DMS79 (cell line): ENCODE data around the gene PTER.
A peak's percentile ranks its signal among the peaks of the same experiment; 100 is the strongest.

Experiments
- DNase-seq: peaks from one replicate; lab custom pipeline; 2025; lab: John Stamatoyannopoulos, UW

PTER gene, protein sequence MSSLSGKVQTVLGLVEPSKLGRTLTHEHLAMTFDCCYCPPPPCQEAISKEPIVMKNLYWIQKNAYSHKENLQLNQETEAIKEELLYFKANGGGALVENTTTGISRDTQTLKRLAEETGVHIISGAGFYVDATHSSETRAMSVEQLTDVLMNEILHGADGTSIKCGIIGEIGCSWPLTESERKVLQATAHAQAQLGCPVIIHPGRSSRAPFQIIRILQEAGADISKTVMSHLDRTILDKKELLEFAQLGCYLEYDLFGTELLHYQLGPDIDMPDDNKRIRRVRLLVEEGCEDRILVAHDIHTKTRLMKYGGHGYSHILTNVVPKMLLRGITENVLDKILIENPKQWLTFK

DNA sequence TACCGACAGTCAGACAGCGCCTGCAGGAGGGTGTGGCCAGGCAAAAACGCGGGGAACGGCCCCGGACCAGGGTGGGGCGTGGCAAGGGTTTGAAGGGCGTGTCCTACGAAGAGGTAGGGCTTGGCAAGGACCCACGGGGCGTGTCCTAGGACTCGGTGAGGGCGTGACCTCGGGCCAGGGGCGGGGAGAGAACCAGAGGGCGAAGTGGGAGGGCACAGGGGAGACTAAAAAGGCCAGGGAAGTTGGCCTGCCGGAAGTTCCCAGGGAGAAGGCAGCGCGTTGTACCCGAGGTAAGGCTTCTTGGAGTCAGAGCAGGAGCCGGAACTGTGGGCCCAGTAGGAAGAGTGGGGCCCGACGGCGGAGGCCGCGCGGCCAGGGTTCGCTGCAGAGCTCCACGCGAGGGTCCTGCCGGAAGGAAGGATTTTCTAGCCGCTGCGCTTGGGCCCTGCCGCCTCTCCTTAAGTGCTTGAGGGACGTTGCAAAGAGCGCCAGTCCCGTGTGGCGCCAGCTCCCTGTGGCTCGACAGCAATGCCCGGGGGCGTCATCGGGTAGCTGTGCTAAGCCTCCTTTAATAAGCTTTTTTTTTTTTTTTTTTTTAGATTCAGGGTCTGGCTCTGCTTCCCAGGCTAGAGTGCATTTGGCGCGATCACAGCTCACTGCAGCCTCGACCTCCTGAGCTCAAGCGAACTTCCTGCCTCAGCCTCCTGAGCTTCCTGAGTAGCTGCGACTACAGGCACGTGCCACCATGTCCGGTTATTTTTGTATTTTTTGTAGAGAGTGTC is at the start of gene PTER:
TSS of gene PTER (plus strand) at position 253 of the 782 bp plus-strand sequence. CDS start 47,375 bp downstream, outside the sequence.
- DNase-seq = peak; percentile 36

DNA sequence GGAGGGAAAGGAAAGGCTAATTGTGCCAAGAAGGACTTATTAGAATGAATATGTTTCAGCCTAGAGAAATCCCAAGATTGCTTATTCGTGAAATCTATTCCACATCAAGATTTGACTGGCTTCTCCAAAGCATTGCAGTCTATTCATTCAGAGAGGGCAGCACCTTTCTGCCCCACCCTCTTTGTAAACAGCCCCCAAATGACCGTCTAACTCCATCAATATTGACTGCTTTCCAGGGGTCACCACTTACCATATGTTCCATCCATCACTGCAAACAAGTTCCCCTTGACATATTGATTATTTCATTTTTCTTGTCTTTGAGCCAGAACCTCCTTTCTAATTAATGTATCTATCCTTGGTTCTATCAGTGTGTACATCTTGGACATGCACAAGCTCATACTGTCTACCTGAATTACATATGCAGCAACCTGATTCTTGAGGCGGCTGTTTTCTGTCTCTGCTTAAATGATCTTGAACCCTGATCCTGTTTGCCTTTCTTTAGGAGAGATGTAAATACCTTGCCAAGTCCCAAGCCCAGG is 44.2 kb upstream of the PTER start:
- DNase-seq = no peak

GRCh38 chr10:16393271-16393858 is 43.4 kb upstream of the PTER start:
- DNase-seq = no peak

DNA sequence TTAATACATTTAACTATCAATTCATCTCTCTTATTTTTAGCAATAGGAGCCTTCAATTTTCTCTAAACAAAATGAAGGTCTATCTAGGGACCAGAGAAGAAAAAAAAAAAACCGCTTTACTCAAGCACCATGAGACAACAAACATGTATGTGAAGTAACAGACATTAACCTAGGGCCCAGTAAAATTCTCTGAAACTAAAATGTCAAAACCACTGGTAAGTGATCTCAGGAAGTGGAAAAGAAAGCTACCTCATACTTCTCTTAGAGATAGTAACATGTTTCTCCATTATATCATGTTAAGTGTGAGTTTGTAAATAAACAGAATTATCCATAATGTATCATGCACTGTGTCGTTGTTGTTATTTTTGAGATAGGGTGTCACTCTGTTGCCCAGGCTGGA is 35.4 kb upstream of the PTER start:
- no peak for DNase-seq

DNA sequence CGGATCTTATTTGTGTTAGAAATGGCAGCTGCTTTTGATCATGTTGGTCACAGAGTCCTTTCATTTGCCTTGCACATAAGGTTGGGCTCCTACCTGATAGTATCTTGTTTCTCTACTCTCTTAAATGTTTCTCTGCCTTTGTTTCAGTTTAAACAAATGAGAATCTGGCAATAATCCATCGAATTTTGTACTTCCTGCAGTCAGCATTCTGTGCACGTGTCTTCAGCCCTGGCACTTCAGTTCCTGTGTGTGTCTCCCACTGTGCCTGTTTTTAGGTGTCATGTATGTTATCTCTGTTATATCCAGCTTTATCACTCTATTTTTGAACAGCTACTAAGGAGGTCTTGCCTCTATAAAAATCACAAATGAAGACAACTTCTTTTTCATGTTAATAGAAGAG is 28.4 kb upstream of the PTER start:
- no peak for DNase-seq

- DNase-seq = no peak
These were observed 19.5 kb upstream of the PTER start for GRCh38 chr10:16417341-16417740.

- no peak for DNase-seq
These were observed 13.2 kb upstream of the PTER start for GRCh38 chr10:16423599-16423998.

- no peak for DNase-seq
These were observed 11.4 kb upstream of the PTER start for GRCh38 chr10:16425449-16425848.

- DNase-seq = no peak
These were observed 7.3 kb upstream of the PTER start for GRCh38 chr10:16429539-16429938.

DNA sequence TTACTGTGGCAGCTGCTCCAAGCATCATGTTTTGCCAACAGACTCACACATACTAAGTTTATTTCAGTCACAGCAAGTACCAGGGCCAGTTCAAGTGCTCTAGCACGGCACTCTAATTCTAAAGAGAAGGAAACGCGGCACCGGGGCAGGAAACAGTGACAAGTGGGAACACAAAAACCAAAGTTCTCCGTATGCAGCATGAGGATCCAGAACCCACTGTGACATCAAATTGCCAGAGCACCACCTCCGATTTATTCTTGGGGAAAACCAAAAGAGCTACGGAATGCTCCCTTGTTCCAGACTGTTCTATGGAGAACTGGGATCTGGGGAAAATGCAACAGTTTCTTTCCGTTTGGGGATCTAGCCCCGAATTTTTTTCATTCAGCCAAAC is 448 bp upstream of the PTER start:
- no peak for DNase-seq

- no peak for DNase-seq
These were observed 707 bp downstream of the PTER start for GRCh38 chr10:16437540-16437894.

- DNase-seq = no peak
These were observed 2.5 kb downstream of the PTER start for GRCh38 chr10:16439295-16439694.

DNA sequence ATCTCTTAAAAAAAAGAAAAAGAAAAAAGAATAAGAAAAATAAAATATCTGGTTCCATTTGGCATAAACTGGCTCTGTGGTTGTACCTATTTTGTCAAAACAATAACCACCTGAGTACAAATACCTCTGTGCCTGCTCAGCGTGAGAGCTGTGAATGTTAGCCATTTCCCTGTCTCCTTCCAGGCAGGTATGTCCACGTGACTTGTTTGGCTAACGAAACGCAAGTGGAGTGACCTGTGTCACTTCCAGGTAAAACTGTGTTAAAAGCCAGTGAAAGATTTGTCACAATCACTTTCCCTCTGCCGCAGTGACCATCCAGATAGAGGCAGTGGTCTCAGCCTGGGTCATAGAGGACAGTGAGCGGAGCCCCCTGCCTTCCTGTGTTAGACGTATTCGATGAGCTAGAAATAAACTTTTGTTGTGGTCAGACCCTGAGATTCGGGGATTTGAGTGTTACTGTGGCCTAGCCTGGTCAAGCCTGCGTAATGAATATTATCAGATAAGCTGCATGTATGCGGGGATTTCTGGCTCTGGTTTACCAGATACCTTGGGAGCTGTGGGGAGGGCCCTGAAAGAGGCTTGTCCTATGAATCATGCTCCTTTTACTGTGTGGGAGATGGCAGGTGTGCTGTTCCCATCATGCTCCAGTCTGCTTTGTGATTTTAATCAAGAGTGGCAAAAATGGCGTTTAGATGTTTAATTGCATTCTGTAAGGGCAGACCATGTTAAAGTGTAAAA is 3.8 kb downstream of the PTER start:
- no peak for DNase-seq

- no peak for DNase-seq
These were observed 4.5 kb downstream of the PTER start for GRCh38 chr10:16441173-16441840.

GRCh38 chr10:16442914-16443313 is 6.1 kb downstream of the PTER start:
- no peak for DNase-seq

GRCh38 chr10:16445770-16446469 is 9.1 kb downstream of the PTER start:
- DNase-seq = no peak

- DNase-seq = no peak
These were observed 12.6 kb downstream of the PTER start for GRCh38 chr10:16449454-16449853.

- DNase-seq = no peak
These were observed 21.6 kb downstream of the PTER start for GRCh38 chr10:16458166-16458955.

DNA sequence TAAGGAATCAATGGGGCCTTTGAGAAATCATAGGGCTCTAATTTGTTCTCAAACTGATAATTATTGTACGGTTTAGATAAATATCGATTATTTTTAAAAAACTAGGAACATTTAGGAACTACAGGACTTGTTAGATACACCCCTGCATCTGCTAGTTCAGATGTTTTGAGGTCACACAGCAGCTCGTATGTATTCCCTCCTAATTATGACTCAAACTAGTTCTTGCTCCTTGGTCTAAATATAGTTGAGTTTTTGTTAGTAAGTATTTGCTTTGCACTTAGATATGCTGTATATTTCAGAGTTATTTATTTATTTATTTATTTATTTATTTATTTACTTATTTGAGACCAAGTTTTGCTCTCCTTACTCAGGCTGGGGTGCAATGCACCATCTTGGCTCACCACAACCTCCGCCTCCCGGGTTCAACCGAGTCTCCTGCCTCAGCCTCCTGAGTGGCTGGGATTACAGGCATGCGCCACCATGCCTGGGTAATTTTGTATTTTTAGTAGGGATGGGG is 22.7 kb downstream of the PTER start:
- no peak for DNase-seq

GRCh38 chr10:16466001-16466400 is 29.2 kb downstream of the PTER start:
- no peak for DNase-seq
